HEK293 (cell line): ENCODE measurements around the gene CCND3.
"Not testable (repeated sequence)": the region's sequence is repeated elsewhere in the genome, so short reads cannot be mapped to it uniquely, and the experiment has no call there.

Source experiments
- CTCF ChIA-PET: fragments of 350-600 bp; formaldehyde crosslinking; extraction: SDS; loops from one replicate; lab custom pipeline; 2021; ENCODE audit warnings: antibody characterized with exemption; lab: Yijun Ruan, JAX
- POLR2A ChIA-PET: fragments of 300-600 bp; formaldehyde crosslinking; extraction: SDS; loops from one replicate; lab custom pipeline; 2020; ENCODE audit warnings: antibody characterized with exemption, inconsistent platforms; lab: Yijun Ruan, JAX
- H3K27ac ChIP-seq: fragments of 200-500 bp; sonication (Bioruptor generic); 2 replicates; pipeline ENCODE4 v1.5.1; 2014; ENCODE audit warnings: low read depth, low read length, control low read depth, inconsistent platforms; ENCODE audit errors: extremely low read depth
- H3K36me3 ChIP-seq, 2 experiments: fragments of 200-500 bp in 1 of 2; sonication (Bioruptor generic) in 1 of 2; 1 replicate in 1 of 2; 2 replicates in 1 of 2; pipeline ENCODE4 v1.5.1; 2014 to 2017; ENCODE audit warnings: inconsistent platforms in 2 of 2, low read length in 2 of 2; ENCODE audit not compliant: control insufficient read depth in 2 of 2, insufficient read depth in 1 of 2
- H3K4me1 ChIP-seq: fragments of 200-500 bp; sonication (Bioruptor generic); 2 replicates; pipeline ENCODE4 v1.5.1; 2014; ENCODE audit warnings: mild to moderate bottlenecking, low read length, inconsistent platforms; ENCODE audit not compliant: control insufficient read depth, insufficient read depth
- H3K4me3 ChIP-seq: 2 replicates; pipeline ENCODE4 v1.5.1; 2011; ENCODE audit warnings: low read depth, mild to moderate bottlenecking, control low read depth, low read length, moderate library complexity
- H3K9me3 ChIP-seq: fragments of 200-500 bp; sonication (Bioruptor generic); 2 replicates; pipeline ENCODE4 v1.5.1; 2014; ENCODE audit warnings: low read depth, low read length, inconsistent platforms; ENCODE audit not compliant: control insufficient read depth, insufficient read depth
- RBAK ChIP-seq: fragments of 450-650 bp; formaldehyde crosslinking; IDR thresholded peaks from 2 replicates; pipeline ENCODE4 v1.5.1; 2016; ENCODE audit warnings: missing biosample characterization, missing genetic modification characterization
- ZFP41 ChIP-seq: fragments of 450-650 bp; formaldehyde crosslinking; IDR thresholded peaks from 2 replicates; pipeline ENCODE4 v1.5.1; 2016; ENCODE audit warnings: missing biosample characterization, missing genetic modification characterization, borderline replicate concordance
- ZNF138 ChIP-seq: fragments of 450-650 bp; formaldehyde crosslinking; IDR thresholded peaks from 2 replicates; pipeline ENCODE4 v1.5.1; 2016; ENCODE audit warnings: missing biosample characterization, missing genetic modification characterization, borderline replicate concordance
- ZNF335 ChIP-seq: fragments of 450-650 bp; formaldehyde crosslinking; conservative IDR thresholded peaks from 2 replicates; pipeline ENCODE4 v1.5.1; 2016; ENCODE audit warnings: missing biosample characterization, missing genetic modification characterization
- ZNF37A ChIP-seq: fragments of 450-650 bp; IDR thresholded peaks from 2 replicates; pipeline ENCODE4 v1.5.1; 2018; ENCODE audit warnings: missing biosample characterization, missing genetic modification characterization
- ZNF488 ChIP-seq: fragments of 450-650 bp; formaldehyde crosslinking; IDR thresholded peaks from 2 replicates; pipeline ENCODE4 v1.5.1; 2016; ENCODE audit warnings: missing biosample characterization, missing genetic modification characterization
- ZNF501 ChIP-seq: fragments of 450-650 bp; formaldehyde crosslinking; IDR thresholded peaks from 2 replicates; pipeline ENCODE4 v1.5.1; 2016; ENCODE audit warnings: missing biosample characterization, missing genetic modification characterization
- ZNF514 ChIP-seq: fragments of 450-650 bp; formaldehyde crosslinking; IDR thresholded peaks from 2 replicates; pipeline ENCODE4 v1.5.1; 2016; ENCODE audit warnings: missing biosample characterization, missing genetic modification characterization
- ZNF701 ChIP-seq: fragments of 450-650 bp; formaldehyde crosslinking; IDR thresholded peaks from 2 replicates; pipeline ENCODE4 v1.5.1; 2016; ENCODE audit warnings: missing biosample characterization, missing genetic modification characterization
- ZNF777 ChIP-seq: fragments of 450-650 bp; formaldehyde crosslinking; IDR thresholded peaks from 2 replicates; pipeline ENCODE4 v1.5.1; 2017; ENCODE audit warnings: missing biosample characterization, missing genetic modification characterization, borderline replicate concordance
- ZNF830 ChIP-seq: fragments of 450-650 bp; IDR thresholded peaks from 2 replicates; pipeline ENCODE4 v1.5.0; 2018; ENCODE audit warnings: missing biosample characterization, missing genetic modification characterization, low read depth, mild to moderate bottlenecking, moderate library complexity
- TF ChIP-seq, protein P1 (sequence below): fragments of 450-650 bp; formaldehyde crosslinking; IDR thresholded peaks from 2 replicates; pipeline ENCODE4 v1.5.1; 2016; ENCODE audit warnings: missing biosample characterization, missing genetic modification characterization
- TF ChIP-seq, protein P2 (sequence below): fragments of 450-650 bp; formaldehyde crosslinking; IDR thresholded peaks from 2 replicates; pipeline ENCODE4 v1.5.1; 2016; ENCODE audit warnings: missing biosample characterization, missing genetic modification characterization
- TF ChIP-seq, protein P3 (sequence below): fragments of 450-650 bp; formaldehyde crosslinking; IDR thresholded peaks from 2 replicates; pipeline ENCODE4 v1.5.1; 2016; ENCODE audit warnings: missing biosample characterization, missing genetic modification characterization

Gene CCND3

DNA sequence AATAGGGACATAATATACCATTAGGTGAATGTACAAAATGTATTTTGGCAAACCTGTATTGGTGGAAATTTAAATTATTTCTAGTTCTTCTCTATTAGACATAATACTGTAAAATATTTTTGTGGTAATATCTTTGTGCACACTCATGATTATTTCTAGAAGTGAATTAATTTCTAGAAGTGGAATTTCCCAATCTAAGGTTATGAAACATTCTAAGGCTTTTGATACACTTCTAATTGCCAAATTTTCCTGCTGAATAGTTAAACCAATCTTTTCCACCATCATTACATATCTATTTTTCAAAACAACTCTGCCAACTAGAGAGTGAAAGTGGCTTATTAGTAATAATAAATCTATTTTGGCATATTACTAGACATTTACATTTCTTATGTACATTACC is 1.8 kb upstream of the CCND3 start (continued):
- TF ChIP-seq ZNF488 (tag by site-specific recombination) (no peak), ZNF830 (tag by site-specific recombination) (no peak), ZNF777 (tag by site-specific recombination) (no peak), ZFP41 (no peak), ZNF701 (tag by site-specific recombination) (no peak), ZNF138 (tag by site-specific recombination) (no peak), RBAK (no peak), ZNF37A (tag by site-specific recombination) (no peak), ZNF501 (tag by site-specific recombination) (no peak), ZNF514 (tag by site-specific recombination) (no peak)
- TF ChIP-seq, protein P1, sequence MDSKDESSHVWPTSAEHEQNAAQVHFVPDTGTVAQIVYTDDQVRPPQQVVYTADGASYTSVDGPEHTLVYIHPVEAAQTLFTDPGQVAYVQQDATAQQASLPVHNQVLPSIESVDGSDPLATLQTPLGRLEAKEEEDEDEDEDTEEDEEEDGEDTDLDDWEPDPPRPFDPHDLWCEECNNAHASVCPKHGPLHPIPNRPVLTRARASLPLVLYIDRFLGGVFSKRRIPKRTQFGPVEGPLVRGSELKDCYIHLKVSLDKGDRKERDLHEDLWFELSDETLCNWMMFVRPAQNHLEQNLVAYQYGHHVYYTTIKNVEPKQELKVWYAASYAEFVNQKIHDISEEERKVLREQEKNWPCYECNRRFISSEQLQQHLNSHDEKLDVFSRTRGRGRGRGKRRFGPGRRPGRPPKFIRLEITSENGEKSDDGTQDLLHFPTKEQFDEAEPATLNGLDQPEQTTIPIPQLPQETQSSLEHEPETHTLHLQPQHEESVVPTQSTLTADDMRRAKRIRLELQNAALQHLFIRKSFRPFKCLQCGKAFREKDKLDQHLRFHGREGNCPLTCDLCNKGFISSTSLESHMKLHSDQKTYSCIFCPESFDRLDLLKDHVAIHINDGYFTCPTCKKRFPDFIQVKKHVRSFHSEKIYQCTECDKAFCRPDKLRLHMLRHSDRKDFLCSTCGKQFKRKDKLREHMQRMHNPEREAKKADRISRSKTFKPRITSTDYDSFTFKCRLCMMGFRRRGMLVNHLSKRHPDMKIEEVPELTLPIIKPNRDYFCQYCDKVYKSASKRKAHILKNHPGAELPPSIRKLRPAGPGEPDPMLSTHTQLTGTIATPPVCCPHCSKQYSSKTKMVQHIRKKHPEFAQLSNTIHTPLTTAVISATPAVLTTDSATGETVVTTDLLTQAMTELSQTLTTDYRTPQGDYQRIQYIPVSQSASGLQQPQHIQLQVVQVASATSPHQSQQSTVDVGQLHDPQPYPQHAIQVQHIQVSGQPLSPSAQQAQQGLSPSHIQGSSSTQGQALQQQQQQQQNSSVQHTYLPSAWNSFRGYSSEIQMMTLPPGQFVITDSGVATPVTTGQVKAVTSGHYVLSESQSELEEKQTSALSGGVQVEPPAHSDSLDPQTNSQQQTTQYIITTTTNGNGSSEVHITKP (tag by site-specific recombination) = no peak
- TF ChIP-seq, protein P2, sequence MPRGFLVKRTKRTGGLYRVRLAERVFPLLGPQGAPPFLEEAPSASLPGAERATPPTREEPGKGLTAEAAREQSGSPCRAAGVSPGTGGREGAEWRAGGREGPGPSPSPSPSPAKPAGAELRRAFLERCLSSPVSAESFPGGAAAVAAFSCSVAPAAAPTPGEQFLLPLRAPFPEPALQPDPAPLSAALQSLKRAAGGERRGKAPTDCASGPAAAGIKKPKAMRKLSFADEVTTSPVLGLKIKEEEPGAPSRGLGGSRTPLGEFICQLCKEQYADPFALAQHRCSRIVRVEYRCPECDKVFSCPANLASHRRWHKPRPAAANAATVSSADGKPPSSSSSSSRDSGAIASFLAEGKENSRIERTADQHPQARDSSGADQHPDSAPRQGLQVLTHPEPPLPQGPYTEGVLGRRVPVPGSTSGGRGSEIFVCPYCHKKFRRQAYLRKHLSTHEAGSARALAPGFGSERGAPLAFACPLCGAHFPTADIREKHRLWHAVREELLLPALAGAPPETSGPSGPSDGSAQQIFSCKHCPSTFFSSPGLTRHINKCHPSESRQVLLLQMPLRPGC (tag by site-specific recombination) = no peak
- TF ChIP-seq, protein P3, sequence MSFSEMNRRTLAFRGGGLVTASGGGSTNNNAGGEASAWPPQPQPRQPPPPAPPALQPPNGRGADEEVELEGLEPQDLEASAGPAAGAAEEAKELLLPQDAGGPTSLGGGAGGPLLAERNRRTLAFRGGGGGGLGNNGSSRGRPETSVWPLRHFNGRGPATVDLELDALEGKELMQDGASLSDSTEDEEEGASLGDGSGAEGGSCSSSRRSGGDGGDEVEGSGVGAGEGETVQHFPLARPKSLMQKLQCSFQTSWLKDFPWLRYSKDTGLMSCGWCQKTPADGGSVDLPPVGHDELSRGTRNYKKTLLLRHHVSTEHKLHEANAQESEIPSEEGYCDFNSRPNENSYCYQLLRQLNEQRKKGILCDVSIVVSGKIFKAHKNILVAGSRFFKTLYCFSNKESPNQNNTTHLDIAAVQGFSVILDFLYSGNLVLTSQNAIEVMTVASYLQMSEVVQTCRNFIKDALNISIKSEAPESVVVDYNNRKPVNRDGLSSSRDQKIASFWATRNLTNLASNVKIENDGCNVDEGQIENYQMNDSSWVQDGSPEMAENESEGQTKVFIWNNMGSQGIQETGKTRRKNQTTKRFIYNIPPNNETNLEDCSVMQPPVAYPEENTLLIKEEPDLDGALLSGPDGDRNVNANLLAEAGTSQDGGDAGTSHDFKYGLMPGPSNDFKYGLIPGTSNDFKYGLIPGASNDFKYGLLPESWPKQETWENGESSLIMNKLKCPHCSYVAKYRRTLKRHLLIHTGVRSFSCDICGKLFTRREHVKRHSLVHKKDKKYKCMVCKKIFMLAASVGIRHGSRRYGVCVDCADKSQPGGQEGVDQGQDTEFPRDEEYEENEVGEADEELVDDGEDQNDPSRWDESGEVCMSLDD (tag by site-specific recombination) = no peak

DNA sequence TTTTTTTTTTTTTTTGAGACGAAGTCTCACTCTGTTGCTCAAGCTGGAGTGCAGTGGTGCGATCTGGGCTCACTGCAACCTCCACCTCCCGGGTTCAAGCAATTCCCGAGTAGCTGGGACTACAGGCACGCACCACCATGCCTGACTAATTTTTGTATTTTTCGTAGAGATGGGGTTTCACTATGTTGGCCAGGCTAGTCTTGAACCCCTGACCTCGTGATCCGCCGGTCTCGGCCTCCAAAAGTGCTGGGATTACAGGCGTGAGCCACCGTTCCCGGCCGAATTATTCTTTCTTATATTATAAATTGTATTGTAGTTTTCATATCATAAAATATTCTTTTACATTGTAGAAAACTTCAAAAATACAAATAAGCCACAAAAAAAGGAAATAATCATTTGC is 1.3 kb upstream of the CCND3 start:
- H3K4me3 ChIP-seq, H3K27ac ChIP-seq, H3K9me3 ChIP-seq, H3K36me3 ChIP-seq: not testable (repeated sequence)
- peak; percentile 33 for TF ChIP-seq ZNF335 (tag by site-specific recombination)
- POLR2A ChIA-PET = interaction anchor here (0.8 to 1.8 kb wide), 3 partner anchors 22 to 102 kb away, joined by 3 to 13 read pairs (median 6); partner anchors contain the start of genes BYSL and MED20
- CTCF ChIA-PET = interaction anchor here (0.6 to 13.4 kb wide), 7 partner anchors 17 to 355 kb away, joined by 3 to 160 read pairs (median 5); partner anchors contain the start of genes BYSL and MED20
- H3K4me1 ChIP-seq = peaks cover 20% of the 10 kb centered on the region
